Kidney (tissue), 14 donors: ENCODE measurements around the gene ASMTL. TPM values are rescaled to one million over a fixed set of nuclear protein-coding genes. Genes with fewer than 3 reads are reported as not detected.
A peak's percentile ranks its signal among the peaks of the same experiment; 100 is the strongest.
"Not testable (repeated sequence)": the region's sequence is repeated elsewhere in the genome, so short reads cannot be mapped to it uniquely, and the experiment has no call there.

Experiments
- DNase-seq, 5 donors: peaks; one replicate each; pipeline ENCODE4 v3.0.0-alpha.2; 2013 to 2020
- FAIRE-seq: peaks from 2 replicates; lab custom pipeline; 2012; peaks lifted over from hg19 to GRCh38; lab: Jason Lieb, UNC
- H3K27ac ChIP-seq, 2 donors: one replicate each; pipeline ENCODE4 v1.7.0; 2013; ENCODE audit warnings: low read depth in 2 of 2, low read length in 2 of 2, inconsistent platforms in 1 of 2
- H3K27me3 ChIP-seq: one replicate; pipeline ENCODE4 v1.7.1; 2013; ENCODE audit warnings: low read length, inconsistent platforms; ENCODE audit not compliant: control insufficient read depth, insufficient read depth
- H3K36me3 ChIP-seq, 3 donors: one replicate each; pipeline versions ENCODE4 v1.7.0 to v1.7.1; 2013; ENCODE audit warnings: low read length in 3 of 3, control low read depth in 1 of 3, inconsistent platforms in 1 of 3; ENCODE audit not compliant: insufficient read depth in 3 of 3, control insufficient read depth in 2 of 3
- H3K4me1 ChIP-seq, 3 donors: one replicate each; pipeline versions ENCODE4 v1.7.0 to v1.7.1; 2013; ENCODE audit warnings: low read length in 3 of 3, inconsistent platforms in 1 of 3, low read depth in 1 of 3; ENCODE audit not compliant: control insufficient read depth in 2 of 3, insufficient read depth in 2 of 3
- H3K4me3 ChIP-seq, 3 donors: one replicate each; pipeline versions ENCODE4 v1.7.0 to v1.8.1; 2013; ENCODE audit warnings: low read length in 3 of 3, control low read depth in 1 of 3, inconsistent platforms in 1 of 3
- H3K9ac ChIP-seq, 3 donors: one replicate each; pipeline versions ENCODE4 v1.7.0 to v1.7.1; 2013; ENCODE audit warnings: low read length in 3 of 3, control low read depth in 1 of 3, inconsistent platforms in 1 of 3
- H3K9me3 ChIP-seq, 3 donors: one replicate each; pipeline versions ENCODE4 v1.7.0 to v1.7.1; 2013; ENCODE audit warnings: low read length in 3 of 3, control low read depth in 1 of 3, inconsistent platforms in 1 of 3; ENCODE audit not compliant: control insufficient read depth in 2 of 3, insufficient read depth in 1 of 3
- intact Hi-C: fragments of 100-400 bp; cut with DNase I; formaldehyde crosslinking; loops from one replicate; pipeline ENCODE4 v1.11.1; 2022
- polyA plus RNA-seq: library from polyadenylated mRNA; stranded (reverse); fragments of 350-450 nt; fragmentation: Illumina TruSeq; extraction: RNeasy Lipid Tissue Mini Kit (QIAGEN cat#74804); gene quantifications from one replicate; pipeline ENCODE4 v1.2.3, GENCODE V29; 2014; ENCODE audit warnings: low read depth, low replicate concordance; ENCODE audit not compliant: insufficient read depth
- total RNA-seq: library from RNA; stranded (reverse); fragmentation: NEBNext Ultra II Directional; extraction: Animal tissue kit (Norgen Biotek cat#: 25700); gene quantifications from one replicate; pipeline ENCODE4 v1.2.1, GENCODE V29; 2021
- TF ChIP-seq, protein P1 (sequence below): IDR thresholded peaks from 3 replicates; pipeline ENCODE4 v1.5.1; 2012; ENCODE audit warnings: mild to moderate bottlenecking, moderate library complexity, borderline replicate concordance; ENCODE audit not compliant: insufficient read depth; ENCODE audit errors: extremely low read depth
- donor health status: control.
- donor health status: control.
- donor health status: control.
- donor health status: control.
- donor health status: control.
- donor health status: DM: yes; HTN: yes; CAD: no.
- donor health status: Normal renal cell carcinoma (clear cell type).

ASMTL gene
- total and polyA plus RNA-seq, 2 donors from 2014 or later: 29.9 to 33.3 TPM

DNA sequence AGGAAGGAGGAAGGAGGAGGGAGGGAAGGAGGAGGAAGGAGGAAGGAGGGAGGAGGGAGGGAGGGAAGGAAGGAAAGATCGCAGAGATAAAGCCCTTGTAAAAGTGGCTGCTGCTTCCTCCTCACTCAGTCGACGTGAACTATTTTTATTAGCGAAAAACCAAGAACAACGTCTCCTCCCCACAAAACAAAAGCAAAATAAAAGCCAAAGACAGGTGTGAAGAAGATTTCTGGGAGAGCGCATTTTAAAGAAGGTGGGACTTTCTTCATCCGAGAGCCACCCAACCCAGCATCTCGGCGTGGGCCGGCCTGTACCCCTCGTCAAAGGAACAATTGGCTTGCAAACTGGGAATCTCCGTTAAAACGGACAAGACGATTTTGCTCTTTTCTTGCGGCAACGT lies 40.7 kb upstream of the ASMTL start:
- intact Hi-C loops: no loop called here
- Histone ChIP-seq H3K27ac (no peak overlapping the region), H3K4me3 (no peak overlapping the region), H3K9me3 (peaks cover 0 to 7% (median 0%) of the 10 kb centered on the region in 3 donors), H3K9ac (no peak overlapping the region), H3K27me3 (no peaks in the 10 kb centered on the region), H3K4me1 (no peaks in the 10 kb centered on the region), H3K36me3 (no peaks in the 10 kb centered on the region)
- DNase-seq (peak in 1 of 5 donors; percentile 45), FAIRE-seq (no peak)
- TF ChIP-seq, protein P1, sequence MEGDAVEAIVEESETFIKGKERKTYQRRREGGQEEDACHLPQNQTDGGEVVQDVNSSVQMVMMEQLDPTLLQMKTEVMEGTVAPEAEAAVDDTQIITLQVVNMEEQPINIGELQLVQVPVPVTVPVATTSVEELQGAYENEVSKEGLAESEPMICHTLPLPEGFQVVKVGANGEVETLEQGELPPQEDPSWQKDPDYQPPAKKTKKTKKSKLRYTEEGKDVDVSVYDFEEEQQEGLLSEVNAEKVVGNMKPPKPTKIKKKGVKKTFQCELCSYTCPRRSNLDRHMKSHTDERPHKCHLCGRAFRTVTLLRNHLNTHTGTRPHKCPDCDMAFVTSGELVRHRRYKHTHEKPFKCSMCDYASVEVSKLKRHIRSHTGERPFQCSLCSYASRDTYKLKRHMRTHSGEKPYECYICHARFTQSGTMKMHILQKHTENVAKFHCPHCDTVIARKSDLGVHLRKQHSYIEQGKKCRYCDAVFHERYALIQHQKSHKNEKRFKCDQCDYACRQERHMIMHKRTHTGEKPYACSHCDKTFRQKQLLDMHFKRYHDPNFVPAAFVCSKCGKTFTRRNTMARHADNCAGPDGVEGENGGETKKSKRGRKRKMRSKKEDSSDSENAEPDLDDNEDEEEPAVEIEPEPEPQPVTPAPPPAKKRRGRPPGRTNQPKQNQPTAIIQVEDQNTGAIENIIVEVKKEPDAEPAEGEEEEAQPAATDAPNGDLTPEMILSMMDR: no peak

DNA sequence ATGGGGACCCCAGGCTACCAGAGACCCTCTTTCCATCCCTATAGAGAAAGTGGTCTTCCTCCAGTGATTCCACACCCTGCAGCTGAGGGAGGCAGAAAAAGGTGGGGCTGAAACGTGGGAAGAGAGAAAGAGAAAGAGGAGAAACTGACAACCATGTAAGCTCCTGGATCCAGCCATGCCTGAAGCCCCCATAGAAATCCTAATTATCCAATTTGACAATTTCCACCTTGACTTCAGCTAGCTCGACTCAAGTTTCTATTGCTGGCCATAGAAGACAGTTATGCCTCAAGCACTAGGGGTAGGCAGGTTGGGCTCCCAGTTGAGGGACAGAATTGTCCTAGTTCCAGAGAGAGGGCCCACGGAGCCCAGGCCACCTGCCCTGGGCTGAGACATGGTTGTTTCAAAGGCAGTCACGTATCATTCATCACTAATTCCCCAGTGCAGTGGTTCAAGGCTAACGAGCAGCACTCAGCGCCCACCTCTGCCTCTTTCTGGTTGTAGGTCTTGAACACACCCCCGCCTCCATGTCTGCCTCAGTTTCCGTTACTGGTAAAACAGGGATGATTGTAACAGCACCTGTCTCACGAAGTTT lies 39.8 kb upstream of the ASMTL start:
- TF ChIP-seq, protein P1: no peak
- peaks cover 0 to under 1% (median 0%) of the 10 kb centered on the region in 3 donors for H3K4me1 ChIP-seq
- H3K9me3 ChIP-seq: peaks cover 0 to 7% (median 0%) of the 10 kb centered on the region in 3 donors
- H3K36me3 ChIP-seq: no peaks in the 10 kb centered on the region
- no peak overlapping the region for H3K4me3 ChIP-seq
- FAIRE-seq (no peak), DNase-seq (no peak)
- H3K9ac ChIP-seq: no peak overlapping the region
- H3K27me3 ChIP-seq: no peaks in the 10 kb centered on the region
- H3K27ac ChIP-seq: no peak overlapping the region
- intact Hi-C loops: no loop called here

DNA sequence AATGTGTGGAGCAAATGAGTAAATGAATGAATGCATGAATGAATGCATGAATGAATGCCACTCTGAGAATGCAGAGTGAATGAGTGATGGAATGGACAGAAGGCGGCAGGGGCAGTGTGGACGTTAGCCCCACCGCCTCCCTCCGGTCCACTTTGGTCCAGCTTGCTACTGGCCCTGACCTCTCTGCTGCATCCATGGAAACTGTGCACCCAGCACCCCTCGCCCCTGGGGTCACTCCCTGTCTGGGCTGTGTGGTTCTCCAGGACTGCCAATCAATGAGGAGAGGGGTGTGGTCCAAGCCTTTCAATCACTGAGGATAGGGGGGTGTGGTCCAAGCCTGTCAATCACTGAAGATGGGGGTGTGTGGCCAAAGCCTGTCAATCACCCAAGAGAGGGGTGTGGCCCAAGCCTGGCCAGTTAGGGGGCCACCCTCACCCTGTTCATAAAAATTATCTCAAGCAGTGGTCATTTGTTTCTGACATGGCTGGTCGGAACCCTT lies 39.2 kb upstream of the ASMTL start:
- H3K36me3 ChIP-seq: no peaks in the 10 kb centered on the region
- no peak overlapping the region for H3K9ac ChIP-seq
- H3K27ac ChIP-seq: no peak overlapping the region
- peaks cover 0 to 3% (median 0%) of the 10 kb centered on the region in 3 donors for H3K4me1 ChIP-seq
- intact Hi-C loops: no loop called here
- no peak overlapping the region for H3K4me3 ChIP-seq
- no peaks in the 10 kb centered on the region for H3K27me3 ChIP-seq
- DNase-seq (peak in 2 of 5 donors; percentile 27 to 48), FAIRE-seq (no peak)
- peaks cover 0 to 7% (median 0%) of the 10 kb centered on the region in 3 donors for H3K9me3 ChIP-seq
- TF ChIP-seq, protein P1: no peak

DNA sequence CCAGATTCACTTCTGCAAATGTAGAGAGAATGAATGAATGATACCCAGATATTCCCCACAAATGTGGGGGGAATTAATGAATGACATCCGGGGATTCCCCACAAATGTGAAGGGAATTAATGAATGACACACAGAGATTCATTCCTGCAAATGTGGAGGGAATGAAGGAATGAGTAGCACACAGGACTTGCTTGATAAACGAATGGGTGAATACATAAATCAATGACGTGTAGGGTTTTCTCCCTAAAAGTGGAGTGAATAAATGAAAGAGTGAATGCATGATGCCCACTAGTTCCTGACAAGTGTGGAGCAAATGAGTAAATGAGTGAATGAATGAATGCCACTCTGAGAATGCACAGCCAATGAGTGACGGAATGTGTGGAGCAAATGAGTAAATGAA lies 38.5 kb upstream of the ASMTL start:
- H3K4me3 ChIP-seq, H3K36me3 ChIP-seq, H3K9ac ChIP-seq, intact Hi-C loops, H3K27me3 ChIP-seq, H3K27ac ChIP-seq, H3K4me1 ChIP-seq, H3K9me3 ChIP-seq, DNase-seq, FAIRE-seq: not testable (repeated sequence)

DNA sequence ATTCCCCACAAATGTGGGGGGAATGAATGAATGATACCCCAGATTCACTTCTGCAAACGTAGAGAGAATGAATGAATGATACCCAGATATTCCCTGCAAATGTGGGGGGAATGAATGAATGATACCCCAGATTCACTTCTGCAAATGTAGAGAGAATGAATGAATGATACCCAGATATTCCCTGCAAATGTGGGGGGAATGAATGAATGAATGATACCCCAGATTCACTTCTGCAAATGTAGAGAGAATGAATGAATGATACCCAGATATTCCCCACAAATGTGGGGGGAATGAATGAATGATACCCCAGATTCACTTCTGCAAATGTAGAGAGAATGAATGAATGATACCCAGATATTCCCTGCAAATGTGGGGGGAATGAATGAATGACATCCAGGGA lies 38.0 kb upstream of the ASMTL start:
- H3K27me3 ChIP-seq, H3K27ac ChIP-seq, H3K4me3 ChIP-seq, H3K36me3 ChIP-seq, FAIRE-seq, H3K9ac ChIP-seq, intact Hi-C loops, H3K4me1 ChIP-seq, DNase-seq: not testable (repeated sequence)
- H3K9me3 ChIP-seq: peaks cover 0 to 10% (median 2%) of the 10 kb centered on the region in 3 donors

DNA sequence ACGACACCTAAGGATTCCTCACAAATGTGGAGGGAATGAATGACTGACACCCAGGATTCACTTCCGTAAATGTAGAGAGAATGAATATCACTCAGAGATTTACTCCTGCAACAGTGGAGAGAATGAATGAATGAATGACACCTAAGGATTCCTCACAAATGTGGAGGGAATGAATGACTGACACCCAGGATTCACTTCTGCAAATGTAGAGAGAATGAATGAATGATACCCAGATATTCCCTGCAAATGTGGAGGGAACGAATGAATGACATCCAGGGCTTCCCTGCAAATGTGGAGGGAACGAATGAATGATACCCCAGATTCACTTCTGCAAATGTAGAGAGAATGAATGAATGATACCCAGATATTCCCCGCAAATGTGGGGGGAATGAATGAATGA lies 36.6 kb upstream of the ASMTL start:
- H3K4me3 ChIP-seq, intact Hi-C loops, DNase-seq, H3K4me1 ChIP-seq, H3K36me3 ChIP-seq, FAIRE-seq, H3K27me3 ChIP-seq, H3K9ac ChIP-seq, H3K27ac ChIP-seq: not testable (repeated sequence)
- H3K9me3 ChIP-seq: peaks cover 0 to 10% (median 2%) of the 10 kb centered on the region in 3 donors
